Mammary epithelial cell (primary cell): Measurements from ENCODE around the gene MSMO1.

Source experiments
- EZH2 ChIP-seq: IDR thresholded peaks from 2 replicates; pipeline ENCODE4 v1.6.1; 2012; ENCODE audit warnings: low read length, inconsistent platforms, borderline replicate concordance
- TF ChIP-seq, protein P1 (sequence below), 2 donors: IDR thresholded peaks in 1 of 2; conservative IDR thresholded peaks in 1 of 2; 2 replicates each; pipeline ENCODE4 v1.5.1; 2011 to 2012; ENCODE audit warnings: inconsistent platforms in 2 of 2, low read length in 2 of 2, mild to moderate bottlenecking in 2 of 2, control low read depth in 1 of 2, low read depth in 1 of 2; ENCODE audit not compliant: insufficient read depth in 1 of 2; ENCODE audit errors: extremely low read depth in 1 of 2

DNA sequence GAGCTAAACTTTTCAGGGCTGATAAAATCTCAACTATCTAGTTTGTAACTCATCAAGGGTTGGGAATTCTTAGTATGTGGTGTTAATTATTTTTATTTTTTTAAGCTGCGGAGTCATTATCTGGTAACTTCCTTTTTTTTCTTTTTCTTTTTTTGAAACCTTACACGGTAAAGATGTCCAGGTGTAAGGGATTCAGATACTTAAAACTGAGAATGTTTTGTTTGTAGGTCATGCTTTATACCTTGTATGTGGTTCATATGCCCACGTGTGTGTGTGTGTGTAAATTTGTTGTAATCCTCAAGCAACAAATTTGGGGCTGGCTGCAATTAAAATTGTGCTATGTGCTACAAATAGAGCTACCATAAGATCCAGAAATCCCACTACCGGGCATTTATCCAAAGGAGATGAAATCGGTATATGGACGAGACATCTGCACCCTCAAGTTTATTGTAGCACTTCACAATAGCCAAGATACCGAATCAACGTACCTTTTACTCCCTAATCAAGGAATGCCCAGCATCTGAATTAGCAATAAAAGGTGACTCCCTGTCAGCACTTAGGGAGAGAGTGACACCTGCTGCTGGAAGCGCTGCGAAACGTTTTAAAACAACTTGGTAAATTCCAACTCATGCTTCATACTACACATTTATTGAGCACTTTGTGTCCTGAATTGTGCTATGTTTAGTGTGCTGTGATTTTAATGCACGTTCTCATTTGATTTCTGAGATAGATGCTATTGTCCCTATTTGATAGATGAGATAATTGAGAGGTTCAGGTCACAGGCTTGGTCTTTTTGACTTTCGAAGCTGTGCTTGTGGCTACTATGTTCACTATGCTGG, 16.1 kb downstream of the MSMO1 start:
- TF ChIP-seq, protein P1, sequence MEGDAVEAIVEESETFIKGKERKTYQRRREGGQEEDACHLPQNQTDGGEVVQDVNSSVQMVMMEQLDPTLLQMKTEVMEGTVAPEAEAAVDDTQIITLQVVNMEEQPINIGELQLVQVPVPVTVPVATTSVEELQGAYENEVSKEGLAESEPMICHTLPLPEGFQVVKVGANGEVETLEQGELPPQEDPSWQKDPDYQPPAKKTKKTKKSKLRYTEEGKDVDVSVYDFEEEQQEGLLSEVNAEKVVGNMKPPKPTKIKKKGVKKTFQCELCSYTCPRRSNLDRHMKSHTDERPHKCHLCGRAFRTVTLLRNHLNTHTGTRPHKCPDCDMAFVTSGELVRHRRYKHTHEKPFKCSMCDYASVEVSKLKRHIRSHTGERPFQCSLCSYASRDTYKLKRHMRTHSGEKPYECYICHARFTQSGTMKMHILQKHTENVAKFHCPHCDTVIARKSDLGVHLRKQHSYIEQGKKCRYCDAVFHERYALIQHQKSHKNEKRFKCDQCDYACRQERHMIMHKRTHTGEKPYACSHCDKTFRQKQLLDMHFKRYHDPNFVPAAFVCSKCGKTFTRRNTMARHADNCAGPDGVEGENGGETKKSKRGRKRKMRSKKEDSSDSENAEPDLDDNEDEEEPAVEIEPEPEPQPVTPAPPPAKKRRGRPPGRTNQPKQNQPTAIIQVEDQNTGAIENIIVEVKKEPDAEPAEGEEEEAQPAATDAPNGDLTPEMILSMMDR (conservative IDR thresholded peaks at IDR 0.05 in 1 of 2, IDR thresholded peaks at IDR 0.05 in 1 of 2; ENCODE audit: extremely low read depth in 1 of 2, insufficient read depth in 1 of 2, low read depth in 1 of 2, low read length in 2 of 2): peak in 1 of 2 donors; percentile 25
- TF ChIP-seq EZH2: no peak
